Peyer's patch (tissue), 4 donors: Measurements from ENCODE around the gene INPP5A.

Source experiments
- POLR2A ChIP-seq, 2 donors: fragments of 450-650 bp; IDR thresholded peaks; one replicate each; pipeline ENCODE4 v1.5.1; 2017; ENCODE audit warnings: antibody characterized with exemption in 2 of 2, mild to moderate bottlenecking in 2 of 2, moderate library complexity in 2 of 2
- TF ChIP-seq, protein P1 (sequence below), 6 experiments: fragments of 450-650 bp in 4 of 6; fragments of 200-600 bp in 2 of 6; sonication (generic) in 1 of 6; IDR thresholded peaks; one replicate each; pipeline ENCODE4 v1.5.1; 2017 to 2019; ENCODE audit warnings: antibody characterized with exemption in 6 of 6, mild to moderate bottlenecking in 3 of 6, moderate library complexity in 1 of 6

DNA sequence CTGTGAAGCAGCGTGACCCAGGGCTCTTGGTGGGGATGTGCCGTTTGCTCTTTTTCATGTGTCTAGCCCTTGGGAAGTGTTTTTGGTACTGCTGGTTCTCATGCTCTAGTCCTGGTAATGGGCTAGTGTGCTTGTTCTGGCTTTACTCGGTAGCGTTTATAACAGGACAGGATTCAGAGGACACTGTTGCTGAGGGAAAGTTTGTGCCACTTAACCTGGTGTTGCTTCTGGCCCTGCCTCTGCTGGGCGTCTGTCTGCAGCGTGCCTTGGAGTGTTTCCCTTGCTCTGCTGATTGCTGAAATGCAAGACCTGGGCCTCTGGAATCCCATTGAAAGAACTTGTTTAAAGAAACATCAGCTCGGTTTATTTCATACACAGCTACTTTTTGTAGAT lies 35.0 kb downstream of the INPP5A start:
- no peak for TF ChIP-seq POLR2A (IDR thresholded peaks at IDR 0.05)
- TF ChIP-seq, protein P1, sequence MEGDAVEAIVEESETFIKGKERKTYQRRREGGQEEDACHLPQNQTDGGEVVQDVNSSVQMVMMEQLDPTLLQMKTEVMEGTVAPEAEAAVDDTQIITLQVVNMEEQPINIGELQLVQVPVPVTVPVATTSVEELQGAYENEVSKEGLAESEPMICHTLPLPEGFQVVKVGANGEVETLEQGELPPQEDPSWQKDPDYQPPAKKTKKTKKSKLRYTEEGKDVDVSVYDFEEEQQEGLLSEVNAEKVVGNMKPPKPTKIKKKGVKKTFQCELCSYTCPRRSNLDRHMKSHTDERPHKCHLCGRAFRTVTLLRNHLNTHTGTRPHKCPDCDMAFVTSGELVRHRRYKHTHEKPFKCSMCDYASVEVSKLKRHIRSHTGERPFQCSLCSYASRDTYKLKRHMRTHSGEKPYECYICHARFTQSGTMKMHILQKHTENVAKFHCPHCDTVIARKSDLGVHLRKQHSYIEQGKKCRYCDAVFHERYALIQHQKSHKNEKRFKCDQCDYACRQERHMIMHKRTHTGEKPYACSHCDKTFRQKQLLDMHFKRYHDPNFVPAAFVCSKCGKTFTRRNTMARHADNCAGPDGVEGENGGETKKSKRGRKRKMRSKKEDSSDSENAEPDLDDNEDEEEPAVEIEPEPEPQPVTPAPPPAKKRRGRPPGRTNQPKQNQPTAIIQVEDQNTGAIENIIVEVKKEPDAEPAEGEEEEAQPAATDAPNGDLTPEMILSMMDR (IDR thresholded peaks at IDR 0.05) = no peak
